Measurements from ENCODE around the gene ADAM22.
A peak's percentile ranks its signal among the peaks of the same experiment; 100 is the strongest.
"Not testable (repeated sequence)": the region's sequence is repeated elsewhere in the genome, so short reads cannot be mapped to it uniquely, and the experiment has no call there.

ADAM22 gene

GRCh38 chr7:88147341-88147740 lies 213.3 kb downstream of the ADAM22 start:
- FAIRE-seq (no peak), DNase-seq (ENCODE audit: extremely low spot score, insufficient read length, low read depth) (no peak)

GRCh38 chr7:88147949-88148348 lies 213.9 kb downstream of the ADAM22 start:
- no peak for DNase-seq (ENCODE audit: extremely low spot score, insufficient read length, low read depth)
- FAIRE-seq = no peak

- FAIRE-seq (no peak), DNase-seq (ENCODE audit: extremely low spot score, insufficient read length, low read depth) (no peak)
Measured at GRCh38 chr7:88150033-88150432, 216.0 kb downstream of the ADAM22 start.

DNA sequence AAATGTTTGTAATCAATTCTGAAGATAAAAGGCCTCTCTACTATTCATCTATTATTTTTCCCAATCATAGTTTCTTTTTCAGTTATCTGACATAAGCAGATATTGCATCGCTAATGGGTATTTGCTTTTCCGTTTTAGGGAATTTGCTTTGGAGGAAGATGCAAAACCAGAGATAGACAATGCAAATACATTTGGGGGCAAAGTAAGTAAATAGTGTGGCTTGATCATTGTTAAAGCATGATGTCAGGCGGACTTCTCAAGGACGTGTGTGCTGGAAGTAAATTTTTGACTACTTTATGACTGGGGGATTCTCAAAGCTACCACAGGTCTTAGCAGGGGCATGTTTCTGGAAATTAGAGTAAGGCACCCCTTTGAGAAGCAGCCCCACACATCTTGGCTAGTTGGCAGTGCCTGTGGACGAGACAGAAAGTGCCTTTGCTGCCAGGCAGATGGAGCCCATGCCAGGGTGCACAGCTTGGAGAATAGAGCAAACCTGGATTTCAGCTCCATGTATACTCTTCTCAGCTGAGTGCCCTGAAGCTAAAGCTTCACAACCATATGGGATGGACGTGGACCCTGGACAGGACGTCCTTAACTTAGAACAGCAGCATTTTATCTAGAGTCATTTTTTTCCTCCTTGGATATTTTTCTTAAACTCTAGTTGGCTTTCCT lies 217.2 kb downstream of the ADAM22 start:
- DNase-seq (ENCODE audit: extremely low spot score, insufficient read length, low read depth) (no peak), FAIRE-seq (no peak)

DNA sequence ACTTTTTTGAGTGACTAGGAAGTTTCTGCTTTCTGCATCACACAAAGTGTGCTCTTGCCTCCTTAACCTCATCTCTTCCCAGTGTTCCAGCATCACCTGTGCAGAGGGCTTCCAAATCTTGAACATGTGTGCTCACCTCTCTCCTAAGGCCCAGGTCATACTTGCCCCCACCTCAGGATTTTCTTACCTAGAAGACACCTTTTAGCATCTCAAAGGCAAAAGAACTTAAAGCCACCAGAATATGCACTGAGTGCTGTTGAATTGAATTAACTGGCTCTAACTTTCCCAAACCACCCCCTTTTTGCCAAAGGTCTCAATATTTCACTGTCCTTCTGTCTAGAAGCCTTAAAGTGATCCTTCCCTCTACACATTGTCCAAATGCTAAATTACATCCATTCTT lies 219.3 kb downstream of the ADAM22 start:
- no peak for DNase-seq (ENCODE audit: extremely low spot score, insufficient read length, low read depth)
- no peak for FAIRE-seq

DNA sequence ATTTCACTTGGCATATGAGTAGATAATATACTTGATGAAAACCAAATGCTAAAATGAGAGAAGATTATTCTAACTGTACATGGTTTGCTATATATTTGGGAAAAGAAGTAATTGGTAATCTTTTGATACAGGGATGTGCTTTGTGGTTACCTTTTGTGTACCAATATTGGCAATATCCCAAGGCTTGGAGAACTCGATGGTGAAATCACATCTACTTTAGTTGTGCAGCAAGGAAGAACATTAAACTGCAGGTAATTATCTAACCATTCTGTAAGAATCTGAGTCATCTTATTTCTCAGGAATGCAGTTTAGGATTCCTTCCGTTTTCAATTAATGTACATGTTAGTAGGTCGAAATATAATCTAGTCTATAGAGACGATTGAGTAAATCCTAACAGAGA lies 221.7 kb downstream of the ADAM22 start:
- no peak for FAIRE-seq
- DNase-seq (ENCODE audit: extremely low spot score, insufficient read length, low read depth) = no peak

DNA sequence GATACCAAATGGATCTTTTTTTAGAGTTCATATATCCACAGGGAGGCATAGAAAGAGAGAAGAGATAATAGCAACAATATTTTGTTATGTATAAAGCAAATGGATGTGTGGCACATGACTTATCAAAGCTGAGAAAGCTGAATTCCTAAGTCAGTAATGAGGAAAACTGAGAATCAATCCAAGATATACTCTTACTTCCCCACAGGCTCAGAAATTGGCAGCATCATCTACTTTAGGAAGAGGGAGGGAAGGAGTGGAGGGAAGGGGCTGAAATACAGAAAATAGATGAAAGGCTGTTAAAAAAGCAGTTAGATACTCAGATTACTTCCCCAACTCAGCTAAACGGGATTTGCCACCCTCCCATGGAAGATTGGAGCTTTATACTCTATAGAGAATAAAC lies 222.3 kb downstream of the ADAM22 start:
- DNase-seq (ENCODE audit: extremely low spot score, insufficient read length, low read depth) = no peak
- no peak for FAIRE-seq

DNA sequence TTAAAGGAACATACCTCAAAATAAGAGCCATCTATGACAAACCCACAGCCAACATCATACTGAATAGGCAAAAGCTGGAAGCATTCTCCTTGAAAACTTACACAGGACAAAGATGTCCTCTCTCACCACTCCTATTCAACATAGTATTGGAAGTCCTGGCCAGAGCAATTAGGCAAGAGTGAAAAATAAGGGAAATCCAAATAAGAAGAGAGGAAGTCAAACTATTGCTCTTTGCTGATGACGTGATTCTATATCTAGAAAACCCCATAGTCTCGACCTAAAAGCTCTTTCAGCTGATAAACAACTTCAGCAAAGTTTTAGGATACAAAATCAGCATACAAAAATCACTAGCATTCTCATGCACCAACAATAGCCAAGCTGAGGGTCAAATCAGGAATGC lies 225.7 kb downstream of the ADAM22 start:
- FAIRE-seq; DNase-seq (ENCODE audit: extremely low spot score, insufficient read length, low read depth): not testable (repeated sequence)

DNA sequence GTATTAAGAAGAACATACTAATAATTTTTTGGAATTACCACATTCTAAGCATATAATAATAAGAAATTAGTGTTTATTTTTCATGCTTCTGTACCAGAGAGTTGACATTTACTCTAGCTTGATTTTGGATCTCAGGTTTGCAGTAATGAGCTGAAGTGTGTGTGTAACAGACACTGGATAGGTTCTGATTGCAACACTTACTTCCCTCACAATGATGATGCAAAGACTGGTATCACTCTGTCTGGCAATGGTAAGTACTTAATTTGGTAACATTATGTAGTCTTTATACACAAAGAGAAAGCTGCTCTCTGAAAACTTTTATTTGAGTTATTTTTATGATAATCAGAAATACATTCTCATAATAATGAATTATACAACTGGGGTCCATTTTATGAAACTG lies 231.6 kb downstream of the ADAM22 start:
- DNase-seq (ENCODE audit: extremely low spot score, insufficient read length, low read depth) = no peak
- FAIRE-seq = no peak

- DNase-seq (ENCODE audit: extremely low spot score, insufficient read length, low read depth) = no peak
- no peak for FAIRE-seq
Measured at GRCh38 chr7:88167223-88167622, 233.2 kb downstream of the ADAM22 start.

DNA sequence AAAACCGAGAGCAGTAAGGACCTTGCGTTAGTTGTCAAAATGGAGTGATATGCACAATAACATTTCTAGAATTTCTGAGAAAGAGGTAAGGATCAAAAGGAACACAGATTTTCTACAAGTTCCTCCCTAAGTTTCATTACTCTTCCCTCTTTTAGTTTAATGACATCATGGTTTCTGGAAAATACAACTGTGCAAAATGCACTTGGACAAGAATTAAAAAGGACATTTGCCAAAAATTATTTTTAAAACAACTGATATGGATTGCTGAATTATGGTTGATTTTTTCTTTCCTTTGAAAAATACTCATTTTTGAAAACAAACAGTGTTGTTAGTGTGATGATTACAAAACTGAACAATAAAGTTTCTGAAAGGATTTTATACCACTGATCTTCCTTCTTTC lies 233.7 kb downstream of the ADAM22 start:
- FAIRE-seq = no peak

GRCh38 chr7:88169717-88170320 lies 235.8 kb downstream of the ADAM22 start:
- DNase-seq (ENCODE audit: extremely low spot score, insufficient read length, low read depth) = no peak
- FAIRE-seq = peak; percentile 39

More for the DNA sequence above, 233.7 kb downstream of the ADAM22 start:
- no peak for DNase-seq (ENCODE audit: extremely low spot score, insufficient read length, low read depth)

DNA sequence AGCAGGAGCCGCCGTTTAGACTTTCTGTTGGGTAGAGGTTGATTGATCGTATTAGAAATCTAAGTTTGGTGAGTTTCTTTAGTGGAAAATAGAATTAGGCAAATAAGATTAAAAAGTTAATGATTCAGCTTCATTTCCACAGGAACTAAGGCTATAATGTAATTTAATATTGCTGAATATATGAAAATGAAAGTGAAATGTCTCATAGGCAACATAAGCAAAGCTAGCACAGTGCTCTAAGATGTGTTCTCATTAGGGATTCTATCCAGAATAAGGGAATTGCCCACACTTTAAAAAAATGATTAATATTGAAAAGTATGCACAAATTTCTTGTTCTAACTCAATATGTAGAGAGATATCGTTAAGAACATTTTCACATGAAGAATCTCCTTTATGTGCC lies 238.8 kb downstream of the ADAM22 start:
- DNase-seq (ENCODE audit: extremely low spot score, insufficient read length, low read depth) (no peak), FAIRE-seq (no peak)

DNA sequence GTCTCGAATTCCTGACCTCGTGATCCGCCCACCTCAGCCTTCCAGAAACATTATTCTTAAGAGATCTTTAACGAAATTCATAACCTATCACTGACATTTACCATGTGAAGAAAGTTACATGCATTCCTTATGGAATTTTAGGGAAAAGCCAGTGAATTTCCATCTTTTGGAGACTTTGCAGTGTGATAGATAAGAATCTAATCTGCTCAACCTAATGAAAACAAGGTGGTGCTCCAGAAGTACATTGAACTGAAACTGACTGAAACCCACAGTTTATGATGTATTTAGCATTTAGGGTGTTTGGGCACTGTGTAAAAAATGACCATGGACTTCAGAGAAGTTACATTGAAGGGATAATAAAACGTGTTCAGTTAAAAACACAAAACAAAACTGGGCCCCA lies 242.1 kb downstream of the ADAM22 start:
- DNase-seq (ENCODE audit: extremely low spot score, insufficient read length, low read depth) = no peak
- FAIRE-seq = no peak

DNA sequence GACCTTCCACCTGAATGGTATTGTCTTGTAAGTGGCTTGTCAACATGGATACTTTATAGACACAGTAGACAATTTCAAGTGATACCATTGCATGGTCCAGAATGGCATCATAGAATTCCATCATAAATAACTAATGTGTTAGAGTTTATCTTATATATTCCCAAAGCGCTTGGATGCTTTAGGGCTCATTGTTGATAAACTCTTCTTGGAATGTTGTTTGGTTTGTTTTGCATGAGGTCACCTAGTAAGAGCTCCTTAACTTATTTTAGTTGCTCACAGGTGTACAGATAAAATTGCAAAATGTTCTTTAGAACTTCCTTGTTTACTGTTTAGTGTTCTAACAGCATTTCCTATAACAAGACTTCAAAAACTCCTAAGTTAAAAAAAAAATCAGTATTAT lies 249.0 kb downstream of the ADAM22 start:
- DNase-seq (ENCODE audit: extremely low spot score, insufficient read length, low read depth) = no peak
- FAIRE-seq = no peak

DNA sequence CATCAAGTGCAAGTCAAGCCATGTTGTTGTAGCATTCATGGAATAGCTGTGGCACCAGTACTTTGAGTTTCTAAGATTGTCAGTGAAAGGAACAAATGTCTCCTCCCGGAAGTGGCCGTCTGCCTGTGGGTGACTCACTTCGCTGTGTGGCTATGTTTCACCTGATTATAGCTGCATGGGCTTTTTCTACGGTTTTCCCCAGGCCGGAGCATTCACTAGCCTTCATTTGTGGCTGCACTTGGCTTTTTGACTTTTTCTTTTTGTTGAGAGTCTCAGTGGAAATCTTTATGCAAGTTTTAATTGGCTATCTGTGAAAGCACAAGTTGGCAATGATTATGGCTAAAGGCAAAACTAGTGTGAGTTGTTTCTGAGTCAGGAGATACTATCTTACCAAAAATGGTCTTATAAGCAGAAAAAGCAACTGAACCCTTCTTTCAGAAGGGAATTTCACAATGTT lies 250.8 kb downstream of the ADAM22 start:
- FAIRE-seq (peak; percentile 56), DNase-seq (ENCODE audit: extremely low spot score, insufficient read length, low read depth) (no peak)

DNA sequence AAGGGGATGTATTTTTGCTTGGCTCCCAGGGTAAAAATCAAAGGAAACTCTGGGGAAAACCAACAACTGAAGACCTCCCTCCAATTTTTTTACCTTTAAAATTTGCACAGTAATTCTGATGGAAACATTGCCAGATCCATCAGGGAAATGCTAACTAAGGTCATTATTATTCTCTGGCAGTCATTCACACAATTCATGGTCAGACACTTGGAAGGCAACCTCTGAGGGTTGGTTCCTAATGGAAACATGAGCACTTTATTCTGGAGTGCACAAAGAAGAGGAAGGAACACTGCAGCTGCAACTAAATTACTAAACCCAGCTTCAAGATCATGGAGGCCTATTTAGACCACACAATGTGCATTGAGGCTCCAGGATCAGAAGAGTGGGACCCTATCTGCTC lies 251.6 kb downstream of the ADAM22 start:
- FAIRE-seq (no peak), DNase-seq (ENCODE audit: extremely low spot score, insufficient read length, low read depth) (no peak)

- FAIRE-seq (no peak), DNase-seq (ENCODE audit: extremely low spot score, insufficient read length, low read depth) (no peak)
Measured at GRCh38 chr7:88191911-88192310, 257.9 kb downstream of the ADAM22 start.

GRCh38 chr7:88200261-88200660 lies 266.2 kb downstream of the ADAM22 start:
- FAIRE-seq = no peak

GRCh38 chr7:88200789-88201188 lies 266.7 kb downstream of the ADAM22 start:
- FAIRE-seq = no peak
- DNase-seq (ENCODE audit: extremely low spot score, insufficient read length, low read depth) = no peak

More at GRCh38 chr7:88200261-88200660, 266.2 kb downstream of the ADAM22 start:
- DNase-seq (ENCODE audit: extremely low spot score, insufficient read length, low read depth) = no peak

- DNase-seq (ENCODE audit: extremely low spot score, insufficient read length, low read depth) (no peak), FAIRE-seq (no peak)
Measured at GRCh38 chr7:88201305-88201704, 267.3 kb downstream of the ADAM22 start.

DNA sequence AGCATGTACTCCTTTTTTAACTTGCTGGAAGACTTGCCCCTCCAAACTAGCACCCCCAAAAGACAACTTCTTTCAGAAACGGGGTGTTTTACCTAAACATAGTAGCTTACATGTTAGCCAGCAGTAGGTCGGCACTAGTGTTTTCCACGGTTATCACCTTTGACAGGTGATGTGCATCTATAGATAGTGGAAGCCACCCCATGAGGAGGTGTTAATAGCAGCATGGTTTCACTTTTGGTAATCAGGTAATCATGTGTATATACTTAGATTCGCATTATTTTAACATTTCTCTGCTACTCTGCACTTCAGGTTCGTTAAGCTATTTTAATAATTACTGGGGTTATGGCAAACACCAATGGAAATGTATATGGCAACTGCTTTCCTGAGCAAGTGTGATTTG lies 268.2 kb downstream of the ADAM22 start:
- FAIRE-seq = peak; percentile 65
- no peak for DNase-seq (ENCODE audit: extremely low spot score, insufficient read length, low read depth)
